Activated naive CD4-positive, alpha-beta T cell treated with anti-CD3 and anti-CD28 coated beads, Interleukin-2, amount 50 U/mL, for 72 hours (primary cell): ENCODE results near the gene AGER. TPM values are rescaled to one million over a fixed set of nuclear protein-coding genes. Genes with fewer than 3 reads are reported as not detected.
"Not testable (repeated sequence)": the region's sequence is repeated elsewhere in the genome, so short reads cannot be mapped to it uniquely, and the experiment has no call there.

Source experiments
- ATAC-seq, 2 donors: fragments of 150-1000 bp; cut with Tn5 transposase; 2 replicates each; pipeline ENCODE4 v1.10.0; 2021; ENCODE audit warnings: mild to moderate bottlenecking in 2 of 2, moderate library complexity in 2 of 2
- DNase-seq, 2 donors: peaks; one replicate each; pipeline ENCODE4 v3.0.0; 2021 to 2022; ENCODE audit warnings: low spot score in 2 of 2
- H3K27ac Mint-ChIP-seq, 2 donors: one replicate each; pipeline ENCODE4 v1.8.0; 2022; ENCODE audit warnings: mild to moderate bottlenecking in 2 of 2, mixed read lengths in 2 of 2
- H3K36me3 Mint-ChIP-seq, 2 donors: one replicate each; pipeline ENCODE4 v1.8.0; 2022; ENCODE audit warnings: mixed read lengths in 2 of 2
- H3K9me3 Mint-ChIP-seq, 2 donors: one replicate each; pipeline ENCODE4 v1.8.0; 2022; ENCODE audit warnings: mixed read lengths in 2 of 2
- total RNA-seq, 2 donors: library from RNA; stranded (reverse); gene quantifications; one replicate each; pipeline ENCODE4 v1.2.3, GENCODE V29; 2022

The AGER gene
- total RNA-seq, 2 donors from 2014 or later = 21.6 to 26.3 TPM

GRCh38 chr6:32204268-32204715 is 20.2 kb upstream of the AGER start:
- ATAC-seq (no peak), DNase-seq (no peak)
- no peaks in the 10 kb centered on the region for H3K36me3 Mint-ChIP-seq
- no peak overlapping the region for H3K27ac Mint-ChIP-seq
- H3K9me3 Mint-ChIP-seq = no peaks in the 10 kb centered on the region

DNA sequence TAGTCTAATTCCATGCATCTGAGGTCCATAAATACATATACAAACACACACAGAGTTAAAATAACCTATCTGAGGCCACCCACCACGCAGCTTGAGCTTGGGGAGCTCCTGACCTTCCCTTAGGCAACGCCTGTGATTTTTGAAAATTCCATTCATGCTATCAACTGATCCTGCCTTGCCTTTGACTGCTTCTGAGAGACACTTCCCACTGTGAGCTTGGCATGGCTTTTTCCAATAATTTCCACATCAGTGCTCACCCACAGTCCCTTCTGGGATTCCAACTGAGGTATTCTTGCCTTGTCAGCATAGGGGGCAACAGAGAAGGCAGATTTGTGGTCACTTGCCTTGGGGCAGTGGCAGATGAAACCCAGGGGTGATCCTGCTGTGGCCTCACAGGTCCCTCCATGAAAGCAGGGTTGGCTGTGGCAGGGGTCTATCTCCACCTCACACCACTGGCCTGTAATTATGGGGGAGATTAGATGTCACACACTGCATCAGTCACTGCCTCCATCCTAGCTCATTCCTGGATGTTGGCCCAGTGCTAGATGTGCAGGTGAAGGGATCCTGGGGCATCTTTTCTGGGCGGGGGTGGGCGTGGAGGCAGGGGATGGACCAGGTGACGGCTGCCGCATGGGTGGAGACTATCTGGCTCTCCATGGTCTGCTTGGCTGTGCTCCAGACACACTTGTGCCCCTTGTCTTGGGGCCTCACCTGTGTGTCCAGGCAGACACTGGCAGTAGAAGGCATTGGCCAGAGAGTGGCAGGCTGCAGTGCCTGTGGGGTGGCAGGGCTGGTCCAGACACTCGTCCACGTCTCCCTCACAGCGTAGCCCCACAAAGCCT is 19.6 kb upstream of the AGER start:
- H3K9me3 Mint-ChIP-seq = no peaks in the 10 kb centered on the region
- ATAC-seq = no peak
- no peaks in the 10 kb centered on the region for H3K36me3 Mint-ChIP-seq
- no peak for DNase-seq
- no peak overlapping the region for H3K27ac Mint-ChIP-seq

- ATAC-seq (no peak), DNase-seq (no peak)
- Mint-ChIP-seq H3K27ac (no peak overlapping the region), H3K36me3 (no peaks in the 10 kb centered on the region), H3K9me3 (no peaks in the 10 kb centered on the region)
Observed at GRCh38 chr6:32202186-32202585, 18.1 kb upstream of the AGER start.

- ATAC-seq (no peak), DNase-seq (no peak)
- Mint-ChIP-seq H3K9me3 (no peaks in the 10 kb centered on the region), H3K36me3 (no peaks in the 10 kb centered on the region), H3K27ac (peak overlapping the region in 1 of 2 donors; percentile 29)
Observed at GRCh38 chr6:32200711-32201475, 16.8 kb upstream of the AGER start.

- H3K27ac Mint-ChIP-seq = no peak overlapping the region
- ATAC-seq = no peak
- no peak for DNase-seq
- no peaks in the 10 kb centered on the region for H3K36me3 Mint-ChIP-seq
- no peaks in the 10 kb centered on the region for H3K9me3 Mint-ChIP-seq
Observed at GRCh38 chr6:32198866-32199265, 14.8 kb upstream of the AGER start.

GRCh38 chr6:32198345-32198696 is 14.3 kb upstream of the AGER start:
- H3K27ac Mint-ChIP-seq = no peak overlapping the region
- ATAC-seq = no peak
- H3K36me3 Mint-ChIP-seq = no peaks in the 10 kb centered on the region
- H3K9me3 Mint-ChIP-seq = no peaks in the 10 kb centered on the region
- no peak for DNase-seq

DNA sequence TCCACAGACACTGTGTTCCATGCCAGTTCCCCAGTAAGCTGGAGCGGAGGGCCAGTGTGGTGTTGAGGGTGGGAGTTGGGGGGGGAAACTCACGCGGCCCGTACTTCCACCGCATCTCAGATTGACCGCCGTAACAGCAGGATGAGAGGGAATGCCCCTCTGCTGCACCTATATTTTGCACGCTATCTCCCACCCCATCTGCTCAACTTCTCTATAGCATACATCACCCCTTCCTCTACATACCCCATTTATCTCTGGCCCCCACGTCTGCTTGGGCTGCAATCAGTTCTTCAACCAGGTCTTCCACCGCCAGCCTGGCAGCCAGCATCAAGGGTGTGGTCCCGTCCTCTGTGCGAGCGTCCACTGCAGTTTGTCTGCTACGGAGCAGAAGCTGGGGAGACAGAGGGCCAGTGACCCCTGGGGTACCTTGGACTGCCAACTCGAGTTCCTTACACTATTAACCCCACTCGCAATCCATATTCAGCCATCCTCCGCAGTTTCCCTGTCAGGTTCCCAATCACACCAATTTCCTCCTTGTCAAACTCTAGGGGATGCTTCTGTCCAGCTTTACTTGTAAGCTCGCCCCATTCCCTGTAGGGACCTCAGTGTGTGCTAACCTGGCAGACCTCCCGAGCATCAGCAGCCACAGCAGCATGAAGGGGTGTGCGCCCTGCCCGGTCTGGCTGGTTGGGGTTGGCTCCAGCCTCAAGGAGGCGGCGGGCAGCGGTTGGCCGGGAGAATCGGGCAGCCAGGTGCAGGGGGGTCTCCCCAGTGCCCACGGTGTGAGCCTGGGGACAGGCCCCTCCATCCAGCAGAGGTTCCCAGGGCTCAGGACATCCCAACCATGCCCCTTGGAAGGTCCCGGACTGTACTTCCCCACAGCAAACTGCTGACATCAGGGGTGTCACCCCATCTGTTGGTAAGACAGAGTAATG is 12.9 kb upstream of the AGER start:
- Mint-ChIP-seq H3K9me3 (no peaks in the 10 kb centered on the region), H3K36me3 (peaks cover under 1 to 8% of the 10 kb centered on the region in 2 donors), H3K27ac (peak overlapping the region; percentile 99 to 100)
- DNase-seq = no peak
- no peak for ATAC-seq

DNA sequence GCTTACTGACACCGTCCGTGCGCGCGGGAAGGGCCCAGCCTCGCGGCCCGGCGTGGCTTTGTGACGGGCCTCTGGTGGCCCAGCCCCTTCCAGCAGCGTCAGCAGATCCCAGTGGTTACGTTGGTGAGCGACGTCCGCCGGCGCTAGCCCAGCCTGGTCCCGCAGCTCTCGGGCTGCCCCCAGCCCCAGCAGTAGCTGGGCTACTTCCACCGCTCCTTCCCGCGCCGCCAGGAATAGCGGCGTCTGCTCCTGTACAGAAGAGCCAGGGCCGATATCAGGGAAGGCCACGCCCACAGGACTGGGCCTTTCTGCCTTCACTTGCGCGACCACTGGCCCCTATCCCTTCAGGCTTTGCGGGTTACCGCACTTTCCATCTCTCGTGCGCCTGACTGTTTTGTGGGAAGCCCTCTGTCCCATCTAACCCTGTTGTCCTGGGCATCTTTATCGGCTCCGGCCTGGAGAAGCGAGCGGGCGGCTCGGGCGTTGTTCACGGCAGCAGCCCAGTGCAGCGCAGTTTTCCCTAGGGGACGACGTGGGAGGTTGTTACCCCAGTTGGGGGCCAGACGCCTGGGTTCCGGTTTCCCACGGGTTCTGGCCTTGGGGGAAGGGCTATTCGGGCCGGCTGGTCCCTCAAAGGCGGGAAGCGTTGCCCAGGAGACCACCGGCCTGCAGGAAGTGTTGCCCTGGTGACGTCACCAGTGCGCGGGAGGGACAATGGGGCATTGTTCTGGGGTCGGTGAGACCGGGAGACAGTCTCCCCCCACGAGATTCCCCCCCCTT is 12.0 kb upstream of the AGER start:
- Mint-ChIP-seq H3K36me3 (peaks cover 9 to 16% of the 10 kb centered on the region in 2 donors), H3K27ac (peak overlapping the region; percentile 99 to 100), H3K9me3 (no peaks in the 10 kb centered on the region)
- ATAC-seq = peak; percentile 85 to 89
- DNase-seq = peak in 1 of 2 donors; percentile 54

GRCh38 chr6:32195652-32195901 is 11.5 kb upstream of the AGER start:
- peak; percentile 85 to 90 for ATAC-seq
- no peaks in the 10 kb centered on the region for H3K9me3 Mint-ChIP-seq
- H3K36me3 Mint-ChIP-seq = peaks cover 12 to 19% of the 10 kb centered on the region in 2 donors
- peak; percentile 100 for DNase-seq
- H3K27ac Mint-ChIP-seq = peak overlapping the region; percentile 95 to 99

- H3K27ac Mint-ChIP-seq = peak overlapping the region; percentile 95 to 99
- H3K9me3 Mint-ChIP-seq = no peaks in the 10 kb centered on the region
- no peak for DNase-seq
- ATAC-seq = no peak
- peaks cover 12 to 19% of the 10 kb centered on the region in 2 donors for H3K36me3 Mint-ChIP-seq
Observed at GRCh38 chr6:32194825-32195651, 11.0 kb upstream of the AGER start.

DNA sequence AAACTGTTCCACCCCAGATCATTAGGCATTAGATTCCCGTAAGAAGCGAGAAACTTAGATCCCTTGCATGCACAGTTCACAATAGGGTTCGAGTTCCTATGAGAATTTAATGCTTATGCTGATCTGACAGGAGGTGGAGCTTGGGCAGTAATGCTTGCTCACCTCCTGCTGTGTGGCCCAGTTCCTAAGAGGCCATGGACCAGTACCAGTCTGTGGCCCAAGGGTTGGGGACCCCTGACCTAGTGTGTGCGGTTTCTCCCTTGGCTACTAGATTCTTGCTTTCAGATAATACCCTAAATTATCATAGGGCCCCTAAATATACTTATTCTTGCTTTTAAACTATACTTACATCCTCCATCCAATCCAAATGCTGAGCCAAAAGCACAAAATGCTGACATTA is 10.3 kb upstream of the AGER start:
- Mint-ChIP-seq H3K9me3 (no peaks in the 10 kb centered on the region), H3K27ac (peak overlapping the region; percentile 33 to 99), H3K36me3 (peaks cover 12 to 20% of the 10 kb centered on the region in 2 donors)
- DNase-seq (no peak), ATAC-seq (no peak)

DNA sequence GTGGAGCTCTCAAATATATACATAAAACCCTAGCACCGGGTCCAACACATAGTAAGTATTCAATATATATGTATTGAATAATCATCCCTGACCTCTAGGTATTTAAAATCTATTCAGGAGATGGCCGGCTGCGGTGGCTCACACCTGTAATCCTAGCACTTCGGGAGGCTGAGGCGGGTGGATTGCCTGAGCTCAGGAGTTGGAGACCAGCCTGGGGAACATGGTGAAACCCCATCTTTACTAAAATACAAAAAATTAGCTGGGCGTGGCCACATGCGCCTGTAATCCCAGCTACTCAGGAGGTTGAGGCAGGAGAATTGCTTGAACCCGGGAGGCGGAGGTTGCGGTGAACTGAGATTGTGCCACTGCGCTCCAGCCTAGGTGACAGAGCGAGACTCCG is 9.0 kb upstream of the AGER start:
- Mint-ChIP-seq H3K36me3 (peaks cover 25 to 32% of the 10 kb centered on the region in 2 donors), H3K27ac (peak overlapping the region; percentile 92 to 94)
- not testable (repeated sequence) for ATAC-seq, DNase-seq, H3K9me3 Mint-ChIP-seq

DNA sequence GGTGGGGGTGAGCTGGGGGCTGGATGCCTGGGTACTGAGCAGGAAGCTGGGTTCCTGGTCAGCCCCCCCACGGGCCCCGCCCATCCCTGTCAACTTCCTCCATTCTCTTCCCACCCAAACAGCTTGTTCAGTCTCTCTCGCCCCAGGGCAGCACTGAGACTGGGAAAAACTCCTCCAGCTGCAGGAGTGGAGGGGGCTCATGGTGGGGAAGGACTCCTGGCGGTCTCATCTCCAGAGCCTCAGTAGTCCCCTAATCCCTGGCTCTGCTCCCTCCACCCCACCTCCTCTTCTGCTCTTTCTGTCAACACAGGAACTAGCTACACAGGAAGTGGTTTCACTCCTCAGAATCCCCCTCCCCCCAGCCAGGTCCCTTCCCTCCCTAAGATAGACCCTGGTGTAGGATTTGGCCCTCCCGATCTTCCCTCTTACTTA is 8.6 kb upstream of the AGER start, which contains the start of gene GPSM3:
Gene GPSM3, minus strand, starts transcription at position 36 of the 432 bp plus-strand sequence. CDS start 130 bp downstream, outside the sequence.
- no peaks in the 10 kb centered on the region for H3K9me3 Mint-ChIP-seq
- DNase-seq = no peak

DNA sequence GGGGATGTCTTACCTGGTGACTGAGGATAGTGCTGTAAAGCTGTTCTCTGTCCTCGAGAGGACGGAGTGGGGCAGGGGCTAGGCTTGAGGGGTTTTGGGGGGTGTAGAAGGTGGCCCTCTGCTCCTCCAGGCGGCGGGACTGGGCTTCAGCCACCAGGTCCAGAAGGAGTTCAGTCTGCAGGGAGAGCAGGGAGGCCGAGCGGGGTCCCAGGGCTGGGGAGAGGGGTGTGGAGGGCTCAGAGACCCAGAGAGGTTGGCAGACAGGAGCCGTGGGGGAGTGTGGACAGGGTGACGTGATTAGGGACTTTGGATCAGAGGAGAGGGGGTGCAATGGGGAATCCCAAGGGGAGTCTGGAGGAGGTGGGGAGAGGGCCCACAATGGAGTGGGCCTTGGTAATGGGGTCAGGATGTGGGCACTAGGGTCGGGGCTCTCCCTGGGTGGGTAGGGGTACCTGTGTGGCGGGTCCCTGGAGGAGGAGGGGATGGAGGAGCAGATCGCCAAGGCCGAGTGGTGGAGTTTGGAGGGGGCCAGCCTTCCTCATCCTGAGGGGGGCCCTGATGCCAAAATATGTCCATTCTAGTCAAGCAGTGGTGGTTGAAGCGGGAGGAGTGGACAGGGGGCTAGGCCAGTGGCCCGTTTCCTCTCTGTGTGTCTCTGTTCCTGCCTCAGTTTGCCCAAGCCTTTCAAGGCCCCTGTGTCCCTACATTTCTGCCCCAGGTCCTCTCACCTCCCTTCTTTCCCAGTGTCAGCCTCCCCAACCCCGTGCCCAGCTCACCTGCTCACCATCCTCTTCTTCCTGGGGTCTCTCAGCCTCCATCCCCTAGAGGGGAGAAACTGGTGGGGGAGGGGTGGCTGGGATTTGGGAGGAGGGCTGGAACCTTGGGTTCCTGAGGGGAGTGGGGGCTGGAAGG is 7.9 kb upstream of the AGER start:
- DNase-seq = peak in 1 of 2 donors; percentile 69
- ATAC-seq = no peak
- Mint-ChIP-seq H3K36me3 (peaks cover 37 to 41% of the 10 kb centered on the region in 2 donors), H3K9me3 (no peaks in the 10 kb centered on the region), H3K27ac (peak overlapping the region; percentile 94 to 97)

More for the DNA sequence above, 8.6 kb upstream of the AGER start, which contains the start of gene GPSM3:
- H3K27ac Mint-ChIP-seq = peak within 1 kb of the TSS; percentile 94 to 97
- no peak for ATAC-seq
- peaks cover 30 to 35% of the 10 kb centered on the region in 2 donors for H3K36me3 Mint-ChIP-seq
